Panc1 (cell line): ENCODE measurements around the gene CDKAL1.

ENCODE experiments used
- CTCF ChIP-seq: fragments of 450-650 bp; IDR thresholded peaks from 2 replicates; pipeline ENCODE4 v1.5.1; 2017; ENCODE audit warnings: mild to moderate bottlenecking
- REST ChIP-seq, 2 experiments: IDR thresholded peaks; 2 replicates each; pipeline ENCODE4 v1.6.1; 2011 to 2012; ENCODE audit warnings: low read depth in 2 of 2, control low read depth in 1 of 2, low read length in 1 of 2, mild to moderate bottlenecking in 1 of 2, moderate library complexity in 1 of 2; ENCODE audit not compliant: insufficient read depth in 1 of 2

GRCh38 chr6:20718705-20719653 is 184.7 kb downstream of the CDKAL1 start:
- TF ChIP-seq REST (IDR thresholded peaks at IDR 0.05; ENCODE audit: insufficient read depth in 1 of 2, low read depth in 2 of 2, low read length in 1 of 2) (no peak), CTCF (no peak)
